Peyer's patch (tissue), 4 donors: ENCODE data around the gene LRP2BP. TPM values are rescaled to one million over a fixed set of nuclear protein-coding genes. Genes with fewer than 3 reads are reported as not detected.

Experiments used
- DNase-seq, 3 donors: peaks; one replicate each; pipeline ENCODE4 v3.0.0-alpha.2; 2017 to 2019
- H3K27ac ChIP-seq, 4 donors: fragments of 200-600 bp; sonication (generic); one replicate each; pipeline ENCODE4 v1.5.1; 2016 to 2019
- H3K27me3 ChIP-seq, 2 donors: fragments of 200-600 bp; sonication (generic); one replicate each; pipeline ENCODE4 v1.5.1; 2019
- H3K36me3 ChIP-seq, 3 donors: fragments of 200-600 bp; sonication (generic); one replicate each; pipeline ENCODE4 v1.5.1; 2016 to 2019
- H3K4me1 ChIP-seq, 4 donors: fragments of 200-600 bp; sonication (generic); one replicate each; pipeline ENCODE4 v1.5.1; 2016 to 2019
- H3K4me3 ChIP-seq, 4 donors: fragments of 200-600 bp; sonication (generic); 1 replicate in 3 of 4; 2 replicates in 1 of 4; pipeline ENCODE4 v1.5.1; 2016 to 2019; ENCODE audit warnings: mild to moderate bottlenecking in 1 of 4
- H3K9me3 ChIP-seq, 4 donors: fragments of 200-600 bp; sonication (generic); one replicate each; pipeline ENCODE4 v1.5.1; 2016 to 2019; ENCODE audit warnings: mild to moderate bottlenecking in 1 of 4
- POLR2A ChIP-seq, 2 donors: fragments of 450-650 bp; IDR thresholded peaks; one replicate each; pipeline ENCODE4 v1.5.1; 2017; ENCODE audit warnings: antibody characterized with exemption in 2 of 2, mild to moderate bottlenecking in 2 of 2, moderate library complexity in 2 of 2
- total RNA-seq, 4 donors: library from RNA; depleted of rRNA; stranded (reverse); fragments of >200 nt; gene quantifications; one replicate each; pipeline ENCODE4 v1.1.0, GENCODE V29; 2016
- TF ChIP-seq, protein P1 (sequence below), 6 experiments: fragments of 450-650 bp in 4 of 6; fragments of 200-600 bp in 2 of 6; sonication (generic) in 1 of 6; IDR thresholded peaks; one replicate each; pipeline ENCODE4 v1.5.1; 2017 to 2019; ENCODE audit warnings: antibody characterized with exemption in 6 of 6, mild to moderate bottlenecking in 3 of 6, moderate library complexity in 1 of 6

The LRP2BP gene
- total RNA-seq, 4 donors from 2014 or later, result 0.35 to 1.2 TPM; not detected in 2

DNA sequence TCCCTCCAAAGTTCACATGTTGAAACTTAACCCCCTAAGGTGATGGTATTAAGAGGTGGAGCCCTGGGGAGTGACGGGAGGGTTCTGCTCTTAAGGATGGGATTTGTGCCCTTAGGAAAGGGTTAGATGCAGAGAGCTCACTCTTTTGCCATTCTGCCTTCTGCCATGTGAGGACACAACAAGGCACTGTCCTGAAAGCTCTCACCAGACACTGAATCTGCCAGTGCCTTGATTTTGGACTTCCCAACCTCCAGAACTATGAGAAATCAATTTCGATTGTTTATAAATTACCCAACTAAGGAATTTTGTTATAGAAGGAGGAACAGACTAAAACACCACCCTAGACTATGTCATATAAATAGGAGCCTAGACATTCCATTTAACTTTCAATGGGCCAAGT lies 11.7 kb downstream of the LRP2BP start:
- no peak overlapping the region for H3K4me3 ChIP-seq
- TF ChIP-seq POLR2A (IDR thresholded peaks at IDR 0.05), result no peak
- TF ChIP-seq, protein P1, sequence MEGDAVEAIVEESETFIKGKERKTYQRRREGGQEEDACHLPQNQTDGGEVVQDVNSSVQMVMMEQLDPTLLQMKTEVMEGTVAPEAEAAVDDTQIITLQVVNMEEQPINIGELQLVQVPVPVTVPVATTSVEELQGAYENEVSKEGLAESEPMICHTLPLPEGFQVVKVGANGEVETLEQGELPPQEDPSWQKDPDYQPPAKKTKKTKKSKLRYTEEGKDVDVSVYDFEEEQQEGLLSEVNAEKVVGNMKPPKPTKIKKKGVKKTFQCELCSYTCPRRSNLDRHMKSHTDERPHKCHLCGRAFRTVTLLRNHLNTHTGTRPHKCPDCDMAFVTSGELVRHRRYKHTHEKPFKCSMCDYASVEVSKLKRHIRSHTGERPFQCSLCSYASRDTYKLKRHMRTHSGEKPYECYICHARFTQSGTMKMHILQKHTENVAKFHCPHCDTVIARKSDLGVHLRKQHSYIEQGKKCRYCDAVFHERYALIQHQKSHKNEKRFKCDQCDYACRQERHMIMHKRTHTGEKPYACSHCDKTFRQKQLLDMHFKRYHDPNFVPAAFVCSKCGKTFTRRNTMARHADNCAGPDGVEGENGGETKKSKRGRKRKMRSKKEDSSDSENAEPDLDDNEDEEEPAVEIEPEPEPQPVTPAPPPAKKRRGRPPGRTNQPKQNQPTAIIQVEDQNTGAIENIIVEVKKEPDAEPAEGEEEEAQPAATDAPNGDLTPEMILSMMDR (IDR thresholded peaks at IDR 0.05), result no peak
- no peak overlapping the region for H3K27ac ChIP-seq

DNA sequence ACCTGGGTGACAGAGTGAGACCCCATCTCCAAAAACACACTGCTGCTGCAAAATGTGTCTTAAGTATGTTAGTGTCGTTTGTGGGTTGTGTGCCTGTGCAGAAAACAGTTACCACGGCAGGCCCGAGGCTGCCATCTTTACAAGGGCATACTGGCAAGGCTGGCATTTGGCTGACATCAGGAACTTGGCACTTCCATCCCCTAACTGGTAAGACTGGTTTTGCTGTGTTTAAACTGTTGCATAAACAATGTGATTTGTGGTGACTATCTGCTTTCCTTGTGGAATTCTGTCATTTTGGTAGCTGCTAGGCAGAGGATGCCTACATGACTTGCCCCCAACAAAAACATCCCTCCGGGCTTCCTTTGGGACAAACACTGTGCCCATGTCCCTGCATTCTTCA lies 12.3 kb downstream of the LRP2BP start:
- no peak overlapping the region for H3K27ac ChIP-seq
- no peak for DNase-seq
- H3K27me3 ChIP-seq, result no peaks in the 10 kb centered on the region
- no peaks in the 10 kb centered on the region for H3K36me3 ChIP-seq
- no peak overlapping the region for H3K4me3 ChIP-seq
- no peak for TF ChIP-seq POLR2A (IDR thresholded peaks at IDR 0.05)
- TF ChIP-seq, protein P1 (IDR thresholded peaks at IDR 0.05), result no peak
- H3K4me1 ChIP-seq, result peaks cover 0 to 5% (median 0%) of the 10 kb centered on the region in 4 donors
- no peaks in the 10 kb centered on the region for H3K9me3 ChIP-seq

More for the DNA sequence above, 11.7 kb downstream of the LRP2BP start:
- no peaks in the 10 kb centered on the region for H3K27me3 ChIP-seq
- no peak for DNase-seq
- peaks cover 0 to 5% (median 0%) of the 10 kb centered on the region in 4 donors for H3K4me1 ChIP-seq
- no peaks in the 10 kb centered on the region for H3K9me3 ChIP-seq
- H3K36me3 ChIP-seq, result no peaks in the 10 kb centered on the region

DNA sequence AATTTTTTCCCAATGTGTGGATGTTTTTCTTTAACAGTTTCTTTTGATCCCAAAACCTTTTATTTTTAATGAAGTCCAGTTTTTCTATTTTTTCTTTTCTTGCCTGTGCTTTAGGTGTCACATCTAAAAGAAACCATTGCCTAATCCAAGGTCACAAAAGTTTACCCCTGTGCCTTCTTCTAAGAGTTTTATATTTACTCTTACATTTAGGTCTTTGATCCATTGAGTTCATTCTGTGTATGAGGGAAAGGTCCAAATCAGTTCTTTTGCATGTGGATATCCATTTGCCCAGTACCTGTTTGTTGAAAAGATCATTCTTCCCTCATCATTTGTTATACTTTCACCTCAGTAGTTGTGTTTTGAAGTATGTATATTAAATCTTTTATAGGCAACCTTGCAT lies 13.0 kb downstream of the LRP2BP start:
- H3K36me3 ChIP-seq, result no peaks in the 10 kb centered on the region
- no peak for DNase-seq
- TF ChIP-seq, protein P1 (IDR thresholded peaks at IDR 0.05), result no peak
- no peak for TF ChIP-seq POLR2A (IDR thresholded peaks at IDR 0.05)
- no peak overlapping the region for H3K27ac ChIP-seq
- H3K9me3 ChIP-seq, result no peaks in the 10 kb centered on the region
- no peaks in the 10 kb centered on the region for H3K27me3 ChIP-seq
- H3K4me1 ChIP-seq, result peaks cover 0 to 5% (median 0%) of the 10 kb centered on the region in 4 donors
- H3K4me3 ChIP-seq, result no peak overlapping the region

DNA sequence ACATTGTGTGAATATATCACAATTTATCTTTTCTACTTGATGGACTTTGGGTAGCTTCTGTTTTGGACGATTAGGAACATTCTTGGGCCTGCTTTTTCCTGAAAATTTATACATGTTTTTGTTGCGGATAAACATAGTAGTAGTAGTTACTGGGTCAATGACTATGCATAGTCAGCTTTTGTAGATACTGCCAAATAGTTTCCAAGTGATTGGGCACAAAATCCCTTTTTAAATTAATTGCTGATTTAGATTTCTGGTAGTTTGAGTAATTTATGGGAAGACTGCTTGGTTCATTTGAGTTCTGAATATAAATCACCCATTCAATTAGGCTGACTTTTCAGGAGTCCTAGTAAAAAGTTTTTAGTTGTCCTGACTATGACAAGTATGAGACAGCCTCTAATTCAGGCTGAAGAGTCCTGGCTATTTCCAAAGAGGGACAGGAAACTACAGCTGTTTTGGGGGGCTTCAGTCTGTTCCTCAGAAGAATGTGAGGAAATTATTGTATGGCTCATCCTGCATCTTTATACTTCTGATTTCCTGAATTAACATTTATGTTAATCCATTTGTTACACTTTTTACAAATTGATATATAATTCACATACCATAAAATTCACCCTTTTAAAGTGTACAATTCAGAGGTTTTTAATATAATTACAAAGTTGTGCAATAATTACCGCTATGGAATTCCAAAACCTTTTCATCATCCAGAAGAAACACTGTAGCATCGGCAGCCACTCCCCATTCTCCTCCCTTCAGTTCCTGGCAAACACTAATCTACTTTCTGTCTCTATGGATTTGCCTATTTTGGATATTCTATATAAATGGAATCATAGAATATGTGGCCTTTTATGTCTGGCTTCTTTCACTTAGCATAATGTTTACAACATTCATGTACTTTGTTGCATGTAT lies 14.2 kb downstream of the LRP2BP start:
- H3K27me3 ChIP-seq, result no peaks in the 10 kb centered on the region
- DNase-seq, result no peak
- TF ChIP-seq, protein P1 (IDR thresholded peaks at IDR 0.05), result no peak
- no peak for TF ChIP-seq POLR2A (IDR thresholded peaks at IDR 0.05)

DNA sequence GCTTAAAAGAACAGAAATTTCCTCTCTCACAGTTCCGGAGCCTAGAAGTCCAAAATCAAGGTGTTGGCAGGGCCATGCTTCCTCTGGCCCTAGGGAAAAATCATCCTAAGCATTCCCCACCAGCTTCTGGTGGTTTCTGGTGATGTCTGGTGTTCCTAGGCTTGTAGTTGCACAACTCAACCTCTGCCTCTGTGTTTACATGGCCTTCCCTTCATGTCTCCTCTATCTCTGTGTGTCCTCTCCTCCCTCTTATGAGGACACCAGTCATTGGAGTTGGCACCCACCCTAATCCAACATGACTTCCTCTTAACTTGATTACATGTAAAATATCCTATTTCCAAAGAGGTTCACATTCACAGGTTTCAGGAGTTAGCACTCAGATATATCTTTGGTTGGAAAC lies 15.4 kb downstream of the LRP2BP start:
- Histone ChIP-seq H3K4me3 (no peak overlapping the region), H3K9me3 (no peaks in the 10 kb centered on the region), H3K4me1 (peaks cover 0 to 4% (median 0%) of the 10 kb centered on the region in 4 donors), H3K27me3 (no peaks in the 10 kb centered on the region), H3K27ac (no peak overlapping the region), H3K36me3 (no peaks in the 10 kb centered on the region)
- TF ChIP-seq POLR2A (IDR thresholded peaks at IDR 0.05), result no peak
- TF ChIP-seq, protein P1 (IDR thresholded peaks at IDR 0.05), result no peak
- DNase-seq, result no peak

More for the DNA sequence above, 14.2 kb downstream of the LRP2BP start:
- Histone ChIP-seq H3K9me3 (no peaks in the 10 kb centered on the region), H3K4me3 (no peak overlapping the region), H3K4me1 (peaks cover 0 to 5% (median 0%) of the 10 kb centered on the region in 4 donors), H3K27ac (no peak overlapping the region), H3K36me3 (no peaks in the 10 kb centered on the region)
